Neural cell (in vitro differentiated cells): ENCODE measurements around the gene RABGAP1L. TPM values are rescaled to one million over a fixed set of nuclear protein-coding genes. Genes with fewer than 3 reads are reported as not detected.

ENCODE experiments used
- H2AFZ ChIP-seq: fragments of 200-600, 300-800 bp; sonication (generic), shearing (Covaris generic); 2 replicates; pipeline ENCODE4 v1.6.0; 2014; ENCODE audit warnings: low read depth, mild to moderate bottlenecking, antibody characterized with exemption, low read length, moderate library complexity
- H3F3A ChIP-seq: fragments of 200-600 bp; shearing (Covaris generic); 2 replicates; pipeline ENCODE4 v1.6.1; 2016; ENCODE audit warnings: mild to moderate bottlenecking, moderate library complexity, mixed read lengths, antibody characterized with exemption, low read length; ENCODE audit not compliant: insufficient read depth, poor library complexity, severe bottlenecking
- H3K27ac ChIP-seq: fragments of 200-600, 300-800 bp; sonication (generic), shearing (Covaris generic); 2 replicates; pipeline ENCODE4 v1.5.1; 2014; ENCODE audit warnings: mild to moderate bottlenecking, low read length, moderate library complexity
- H3K27me3 ChIP-seq: fragments of 300-800, 200-600 bp; sonication (generic), shearing (Covaris generic); 2 replicates; pipeline ENCODE4 v1.6.0; 2014; ENCODE audit warnings: mild to moderate bottlenecking, low read depth, low read length, moderate library complexity; ENCODE audit not compliant: insufficient read depth
- H3K36me3 ChIP-seq: fragments of 300-800, 200-600 bp; sonication (generic), shearing (Covaris generic); 2 replicates; pipeline ENCODE4 v1.5.1; 2014; ENCODE audit warnings: mild to moderate bottlenecking, antibody characterized with exemption, low read length, moderate library complexity; ENCODE audit not compliant: insufficient read depth
- H3K4me2 ChIP-seq: fragments of 300-800, 200-600 bp; sonication (generic), shearing (Covaris generic); 2 replicates; pipeline ENCODE4 v1.6.0; 2014; ENCODE audit warnings: mild to moderate bottlenecking, low read length
- H3K4me3 ChIP-seq: fragments of 300-800, 200-600 bp; sonication (generic), shearing (Covaris generic); 2 replicates; pipeline ENCODE4 v1.5.1; 2014; ENCODE audit warnings: mild to moderate bottlenecking, low read length, moderate library complexity
- H3K79me2 ChIP-seq: fragments of 200-600 bp; shearing (Covaris generic); replicated peaks from 2 replicates; pipeline ENCODE4 v1.6.0; 2014; ENCODE audit warnings: mild to moderate bottlenecking, low read length, moderate library complexity; ENCODE audit not compliant: insufficient read depth
- H3K9ac ChIP-seq: fragments of 300-800, 200-600 bp; sonication (generic), shearing (Covaris generic); 2 replicates; pipeline ENCODE4 v1.6.1; 2016; ENCODE audit warnings: mild to moderate bottlenecking, low read length, mixed read lengths
- H3K9me2 ChIP-seq: fragments of 200-600 bp; shearing (Covaris generic); 2 replicates; pipeline ENCODE4 v1.6.1; 2016; ENCODE audit warnings: mild to moderate bottlenecking, low read length, mixed read lengths; ENCODE audit not compliant: insufficient read depth
- H3K9me3 ChIP-seq: fragments of 200-600, 300-800 bp; sonication (generic), shearing (Covaris generic); 2 replicates; pipeline ENCODE4 v1.6.1; 2016; ENCODE audit warnings: mild to moderate bottlenecking, mixed run types, low read length, moderate library complexity, mixed read lengths
- H4K20me1 ChIP-seq: fragments of 200-600 bp; shearing (Covaris generic); 2 replicates; pipeline ENCODE4 v1.6.1; 2016; ENCODE audit warnings: mild to moderate bottlenecking, mixed run types; ENCODE audit not compliant: insufficient read depth
- CTCF ChIP-seq: fragments of 450-650 bp; IDR thresholded peaks from 2 replicates; pipeline ENCODE4 v1.5.1; 2014; ENCODE audit warnings: antibody characterized with exemption, mild to moderate bottlenecking, moderate library complexity; ENCODE audit not compliant: poor library complexity, severe bottlenecking
- EP300 ChIP-seq: fragments of 450-650 bp; conservative IDR thresholded peaks from 2 replicates; pipeline ENCODE4 v1.6.1; 2014; ENCODE audit warnings: antibody characterized with exemption, mild to moderate bottlenecking, moderate library complexity; ENCODE audit not compliant: poor library complexity, severe bottlenecking
- EZH2 ChIP-seq: fragments of 200-600, 300-800 bp; shearing (Covaris generic), sonication (generic); IDR thresholded peaks from 2 replicates; pipeline ENCODE4 v1.6.1; 2014; ENCODE audit warnings: antibody characterized with exemption, low read length, borderline replicate concordance, mild to moderate bottlenecking; ENCODE audit not compliant: insufficient read depth, poor library complexity, severe bottlenecking
- MXI1 ChIP-seq: fragments of 450-650 bp; conservative IDR thresholded peaks from 2 replicates; pipeline ENCODE4 v1.6.1; 2014; ENCODE audit warnings: antibody characterized with exemption, mild to moderate bottlenecking; ENCODE audit not compliant: poor library complexity, severe bottlenecking
- POLR2AphosphoS5 ChIP-seq: IDR thresholded peaks from 2 replicates; pipeline ENCODE4 v1.6.1; 2012
- RAD21 ChIP-seq: fragments of 450-650 bp; conservative IDR thresholded peaks from 2 replicates; pipeline ENCODE4 v1.6.1; 2014; ENCODE audit warnings: antibody characterized with exemption, mild to moderate bottlenecking, moderate library complexity
- REST ChIP-seq: IDR thresholded peaks from 2 replicates; pipeline ENCODE4 v1.6.1; 2012; ENCODE audit warnings: borderline replicate concordance
- SMC3 ChIP-seq: fragments of 450-650 bp; conservative IDR thresholded peaks from 2 replicates; pipeline ENCODE4 v1.6.1; 2014; ENCODE audit warnings: antibody characterized with exemption, mild to moderate bottlenecking, moderate library complexity; ENCODE audit not compliant: poor library complexity
- TAF1 ChIP-seq: IDR thresholded peaks from 2 replicates; pipeline ENCODE4 v1.6.1; 2012; ENCODE audit warnings: low read depth
- polyA plus RNA-seq: library from polyadenylated mRNA; depleted of rRNA; stranded (reverse); fragments of >200 nt; gene quantifications from 2 replicates; pipeline ENCODE4 v1.2.3, GENCODE V29; 2014

The RABGAP1L gene
- polyA plus RNA-seq, 1 donor from 2014 or later, result 32.2 TPM

GRCh38 chr1:174309490-174309889 is 150.2 kb downstream of the RABGAP1L start:
- Histone ChIP-seq H4K20me1 (no peaks in the 10 kb centered on the region), H3K9me3 (no peaks in the 10 kb centered on the region), H3K27ac (no peak overlapping the region), H3K27me3 (no peaks in the 10 kb centered on the region), H3K36me3 (no peaks in the 10 kb centered on the region), H2AFZ (no peak overlapping the region), H3K4me2 (no peak overlapping the region), H3K79me2 (no peaks in the 10 kb centered on the region), H3K9me2 (no peaks in the 10 kb centered on the region), H3K9ac (no peak overlapping the region), H3K4me3 (no peak overlapping the region), H3F3A (no peaks in the 10 kb centered on the region)
- TF ChIP-seq SMC3, result no peak
- no peak for TF ChIP-seq EZH2
- TF ChIP-seq CTCF, result no peak
- no peak for TF ChIP-seq POLR2AphosphoS5
- TF ChIP-seq TAF1, result no peak
- no peak for TF ChIP-seq EP300
- TF ChIP-seq REST, result no peak
- TF ChIP-seq MXI1, result no peak
- TF ChIP-seq RAD21, result no peak

GRCh38 chr1:174314433-174314832 is 155.1 kb downstream of the RABGAP1L start:
- Histone ChIP-seq H3K79me2 (no peaks in the 10 kb centered on the region), H4K20me1 (no peaks in the 10 kb centered on the region), H3K36me3 (no peaks in the 10 kb centered on the region), H2AFZ (no peak overlapping the region), H3K9me2 (no peaks in the 10 kb centered on the region), H3K27ac (no peak overlapping the region), H3F3A (no peaks in the 10 kb centered on the region), H3K4me3 (no peak overlapping the region), H3K27me3 (no peaks in the 10 kb centered on the region), H3K9me3 (no peaks in the 10 kb centered on the region), H3K4me2 (no peak overlapping the region), H3K9ac (no peak overlapping the region)
- no peak for TF ChIP-seq TAF1
- TF ChIP-seq EP300, result no peak
- no peak for TF ChIP-seq RAD21
- TF ChIP-seq POLR2AphosphoS5, result no peak
- TF ChIP-seq EZH2, result no peak
- TF ChIP-seq SMC3, result no peak
- TF ChIP-seq REST, result no peak
- no peak for TF ChIP-seq MXI1
- no peak for TF ChIP-seq CTCF
